ENCODE measurements around the gene SLC35B2. TPM values are rescaled to one million over a fixed set of nuclear protein-coding genes. Genes with fewer than 3 reads are reported as not detected.

Gene SLC35B2
- polyA plus RNA-seq, 1 experiment, result 145 TPM

DNA sequence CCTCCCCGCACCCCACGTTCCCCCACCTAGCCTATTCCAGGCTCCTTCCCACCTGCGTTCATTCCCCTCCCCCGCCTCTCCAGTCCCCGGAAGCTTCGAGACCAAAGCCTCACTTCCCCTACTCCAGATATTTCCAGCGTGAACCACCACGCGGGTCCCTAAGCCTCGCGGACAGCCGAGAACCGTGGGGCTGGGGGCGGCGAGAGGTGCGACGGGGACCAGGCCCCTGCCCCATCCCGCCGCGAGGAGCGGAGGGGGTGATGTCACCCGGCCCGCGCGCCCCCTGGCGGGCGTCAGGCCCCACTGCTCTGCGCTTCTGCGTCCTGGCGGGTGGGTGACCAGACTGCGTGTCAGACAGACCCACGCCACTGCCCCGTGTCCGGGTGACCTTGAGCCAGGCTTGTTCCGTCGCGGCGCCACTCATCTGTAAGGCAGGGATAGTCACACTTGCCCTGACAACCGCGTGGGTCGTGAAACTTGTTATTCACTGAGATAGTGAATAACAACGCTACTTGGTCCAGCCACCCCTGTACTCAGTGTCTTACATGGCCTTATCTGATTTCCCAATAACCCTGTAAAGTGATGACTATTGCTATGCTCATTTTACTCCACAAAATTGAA is 19.4 kb downstream of the SLC35B2 start:
- POLR2A ChIA-PET, result interaction anchor here (0.6 to 0.7 kb wide), 2 partner anchors 9 to 46 kb away, joined by 10 to 14 read pairs; partner anchors contain the start of gene HSP90AB1
- CTCF ChIA-PET, result interaction anchor here (0.6 to 6.8 kb wide), 25 partner anchors 8 to 747 kb away, joined by 3 to 89 read pairs (median 4); partner anchors contain the start of genes CAPN11, HSP90AB1, SLC29A1 and SLC35B2
- TF ChIP-seq, protein P1, sequence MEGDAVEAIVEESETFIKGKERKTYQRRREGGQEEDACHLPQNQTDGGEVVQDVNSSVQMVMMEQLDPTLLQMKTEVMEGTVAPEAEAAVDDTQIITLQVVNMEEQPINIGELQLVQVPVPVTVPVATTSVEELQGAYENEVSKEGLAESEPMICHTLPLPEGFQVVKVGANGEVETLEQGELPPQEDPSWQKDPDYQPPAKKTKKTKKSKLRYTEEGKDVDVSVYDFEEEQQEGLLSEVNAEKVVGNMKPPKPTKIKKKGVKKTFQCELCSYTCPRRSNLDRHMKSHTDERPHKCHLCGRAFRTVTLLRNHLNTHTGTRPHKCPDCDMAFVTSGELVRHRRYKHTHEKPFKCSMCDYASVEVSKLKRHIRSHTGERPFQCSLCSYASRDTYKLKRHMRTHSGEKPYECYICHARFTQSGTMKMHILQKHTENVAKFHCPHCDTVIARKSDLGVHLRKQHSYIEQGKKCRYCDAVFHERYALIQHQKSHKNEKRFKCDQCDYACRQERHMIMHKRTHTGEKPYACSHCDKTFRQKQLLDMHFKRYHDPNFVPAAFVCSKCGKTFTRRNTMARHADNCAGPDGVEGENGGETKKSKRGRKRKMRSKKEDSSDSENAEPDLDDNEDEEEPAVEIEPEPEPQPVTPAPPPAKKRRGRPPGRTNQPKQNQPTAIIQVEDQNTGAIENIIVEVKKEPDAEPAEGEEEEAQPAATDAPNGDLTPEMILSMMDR (IDR thresholded peaks at IDR 0.05; ENCODE audit: insufficient read depth, low read depth, low read length), result peak; percentile 88
- Histone ChIP-seq H3K27me3 (ENCODE audit: control insufficient read depth, insufficient read depth, low read length) (no peaks in the 10 kb centered on the region), H3K4me3 (ENCODE audit: low read depth, low read length) (peak overlapping the region; percentile 53), H3K36me3 (ENCODE audit: control insufficient read depth, insufficient read depth, low read length) (no peaks in the 10 kb centered on the region)
- no peak for DNase-seq (ENCODE audit: low read depth)

- ChIA-PET CTCF (interaction anchor here (0.6 to 6.8 kb wide), 25 partner anchors 9 to 500 kb away, joined by 3 to 89 read pairs (median 4); partner anchors contain the start of genes CAPN11, HSP90AB1, SLC29A1 and SLC35B2), POLR2A (interaction anchor here (0.6 to 0.7 kb wide), 2 partner anchors 9 to 46 kb away, joined by 10 to 14 read pairs; partner anchors contain the start of gene HSP90AB1)
- TF ChIP-seq, protein P1 (IDR thresholded peaks at IDR 0.05; ENCODE audit: insufficient read depth, low read depth, low read length), result no peak
- H3K27me3 ChIP-seq (ENCODE audit: control insufficient read depth, insufficient read depth, low read length), result no peaks in the 10 kb centered on the region
- H3K36me3 ChIP-seq (ENCODE audit: control insufficient read depth, insufficient read depth, low read length), result no peaks in the 10 kb centered on the region; the same call in 1 of the 2 replicates
- peak; percentile 85 for DNase-seq (ENCODE audit: low read depth)
- H3K4me3 ChIP-seq (ENCODE audit: low read depth, low read length), result peak overlapping the region; percentile 53
Measured at GRCh38 chr6:44237021-44237812, 20.1 kb downstream of the SLC35B2 start.

DNA sequence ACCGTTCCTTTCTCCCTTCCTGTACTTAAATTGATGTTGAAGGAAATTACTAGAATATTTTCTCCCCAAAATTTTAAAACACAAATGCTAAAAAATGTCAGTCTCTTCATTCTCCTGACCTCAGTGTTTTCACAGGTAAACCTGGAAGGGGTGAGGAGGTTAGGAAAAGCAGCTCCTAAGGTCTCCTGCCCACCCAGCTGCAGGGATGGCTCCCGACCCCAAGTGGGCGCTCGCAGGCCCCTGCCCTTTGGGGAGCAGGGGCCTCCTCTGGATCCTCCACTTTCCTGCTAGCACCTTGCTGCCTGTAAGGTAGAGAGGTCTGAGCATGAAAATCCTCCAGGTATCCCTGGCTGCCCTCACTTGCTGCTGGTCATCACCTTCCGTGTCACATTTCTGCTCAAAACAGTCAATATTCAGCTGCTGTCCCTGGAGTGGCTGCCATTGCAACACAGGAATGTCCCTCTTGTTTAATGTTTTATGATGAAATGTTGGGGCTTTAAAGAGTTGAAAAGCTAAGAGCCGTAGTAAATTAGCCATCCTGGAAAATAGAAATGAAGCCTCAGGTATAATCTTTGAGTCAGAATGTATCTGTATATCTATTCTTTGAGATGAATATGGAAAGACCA is 21.3 kb downstream of the SLC35B2 start:
- POLR2A ChIA-PET, result interaction anchor here (0.6 kb wide), 1 partner anchor 14 kb away, joined by 19 read pairs; no protein-coding TSS in a partner anchor
- DNase-seq (ENCODE audit: low read depth), result no peak
- CTCF ChIA-PET, result interaction anchor here (0.7 to 6.8 kb wide), 8 partner anchors 8 to 140 kb away, joined by 3 to 89 read pairs (median 9); partner anchors contain the start of genes HSP90AB1, SLC29A1 and SLC35B2
- TF ChIP-seq, protein P1 (IDR thresholded peaks at IDR 0.05; ENCODE audit: insufficient read depth, low read depth, low read length), result no peak
- H3K4me3 ChIP-seq (ENCODE audit: low read depth, low read length), result no peak overlapping the region
- no peaks in the 10 kb centered on the region; the same call in 1 of the 2 replicates for H3K36me3 ChIP-seq (ENCODE audit: control insufficient read depth, insufficient read depth, low read length)
- no peaks in the 10 kb centered on the region for H3K27me3 ChIP-seq (ENCODE audit: control insufficient read depth, insufficient read depth, low read length)

DNA sequence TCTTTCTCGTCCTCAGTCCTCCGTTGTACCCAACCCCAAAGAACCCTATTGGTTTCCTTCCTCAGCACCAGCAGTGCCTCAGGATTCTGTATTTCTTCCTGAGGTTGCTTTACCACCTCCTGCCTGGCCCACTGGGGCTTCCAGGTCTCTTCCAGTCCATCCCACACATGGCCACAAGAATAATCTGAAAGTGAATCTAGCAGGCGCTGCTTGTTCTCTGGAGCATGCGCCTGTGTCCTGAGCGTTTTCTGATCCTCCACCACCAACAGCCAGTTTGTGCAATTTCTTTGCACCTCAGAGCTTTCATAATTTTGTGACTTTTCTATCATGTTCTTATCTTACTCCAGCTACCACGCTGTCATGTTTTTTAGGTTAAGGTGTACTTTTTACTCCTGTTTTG is 22.1 kb downstream of the SLC35B2 start:
- DNase-seq (ENCODE audit: low read depth), result no peak
- Histone ChIP-seq H3K36me3 (ENCODE audit: control insufficient read depth, insufficient read depth, low read length) (no peaks in the 10 kb centered on the region; the same call in 1 of the 2 replicates), H3K27me3 (ENCODE audit: control insufficient read depth, insufficient read depth, low read length) (no peaks in the 10 kb centered on the region), H3K4me3 (ENCODE audit: low read depth, low read length) (no peak overlapping the region)
- ChIA-PET CTCF (interaction anchor here (0.7 to 6.8 kb wide), 17 partner anchors 12 to 149 kb away, joined by 3 to 89 read pairs (median 5); partner anchors contain the start of genes HSP90AB1, SLC29A1 and SLC35B2), POLR2A (interaction anchor here (1.0 kb wide), 1 partner anchor 12 kb away, joined by 8 read pairs; the partner anchor contains the start of gene HSP90AB1)
- TF ChIP-seq, protein P1 (IDR thresholded peaks at IDR 0.05; ENCODE audit: insufficient read depth, low read depth, low read length), result no peak
